Thyroid gland (tissue), 4 donors: Measurements from ENCODE around the gene CD38.

Experiments used
- CTCF ChIP-seq, 6 experiments: fragments of 200-600 bp in 3 of 6; fragments of 450-650 bp in 3 of 6; sonication (generic) in 3 of 6; IDR thresholded peaks; one replicate each; pipeline ENCODE4 v1.5.1; 2016 to 2019; ENCODE audit warnings: antibody characterized with exemption in 6 of 6, mild to moderate bottlenecking in 2 of 6, inconsistent platforms in 1 of 6, moderate library complexity in 1 of 6
- POLR2A ChIP-seq, 2 donors: fragments of 450-650 bp; IDR thresholded peaks; one replicate each; pipeline ENCODE4 v1.6.1; 2017; ENCODE audit warnings: antibody characterized with exemption in 2 of 2, mild to moderate bottlenecking in 2 of 2, moderate library complexity in 1 of 2

GRCh38 chr4:15901998-15902397, 123.9 kb downstream of the CD38 start:
- TF ChIP-seq POLR2A (IDR thresholded peaks at IDR 0.05): no peak
- TF ChIP-seq CTCF (IDR thresholded peaks at IDR 0.05): no peak
